GM12872 (cell line): Measurements from ENCODE around the gene DENND1B.

Experiments used
- TF ChIP-seq, protein P1 (sequence below): IDR thresholded peaks from 3 replicates; pipeline ENCODE4 v1.5.1; 2011; ENCODE audit warnings: low read depth, mild to moderate bottlenecking, low read length, moderate library complexity; ENCODE audit not compliant: insufficient read depth

Gene DENND1B

DNA sequence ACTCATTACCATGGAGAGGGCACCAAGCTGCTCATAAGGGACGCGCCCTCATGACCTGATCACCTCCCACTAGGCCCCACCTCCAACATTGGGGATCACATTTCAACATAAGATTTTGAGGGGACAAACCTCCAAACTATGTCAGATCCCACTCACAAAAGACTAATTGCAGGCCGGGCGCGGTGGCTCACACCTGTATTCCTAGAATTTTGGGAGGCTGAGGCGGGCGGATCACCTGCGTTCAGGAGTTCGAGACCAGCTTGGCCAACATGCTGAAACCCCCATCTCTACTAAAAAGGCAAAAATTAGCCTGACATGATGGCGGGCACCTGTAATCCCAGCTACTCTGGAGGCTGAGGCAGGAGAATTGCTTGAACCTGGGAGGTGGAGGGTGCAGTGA, 278.6 kb downstream of the DENND1B start:
- TF ChIP-seq, protein P1, sequence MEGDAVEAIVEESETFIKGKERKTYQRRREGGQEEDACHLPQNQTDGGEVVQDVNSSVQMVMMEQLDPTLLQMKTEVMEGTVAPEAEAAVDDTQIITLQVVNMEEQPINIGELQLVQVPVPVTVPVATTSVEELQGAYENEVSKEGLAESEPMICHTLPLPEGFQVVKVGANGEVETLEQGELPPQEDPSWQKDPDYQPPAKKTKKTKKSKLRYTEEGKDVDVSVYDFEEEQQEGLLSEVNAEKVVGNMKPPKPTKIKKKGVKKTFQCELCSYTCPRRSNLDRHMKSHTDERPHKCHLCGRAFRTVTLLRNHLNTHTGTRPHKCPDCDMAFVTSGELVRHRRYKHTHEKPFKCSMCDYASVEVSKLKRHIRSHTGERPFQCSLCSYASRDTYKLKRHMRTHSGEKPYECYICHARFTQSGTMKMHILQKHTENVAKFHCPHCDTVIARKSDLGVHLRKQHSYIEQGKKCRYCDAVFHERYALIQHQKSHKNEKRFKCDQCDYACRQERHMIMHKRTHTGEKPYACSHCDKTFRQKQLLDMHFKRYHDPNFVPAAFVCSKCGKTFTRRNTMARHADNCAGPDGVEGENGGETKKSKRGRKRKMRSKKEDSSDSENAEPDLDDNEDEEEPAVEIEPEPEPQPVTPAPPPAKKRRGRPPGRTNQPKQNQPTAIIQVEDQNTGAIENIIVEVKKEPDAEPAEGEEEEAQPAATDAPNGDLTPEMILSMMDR: no peak

DNA sequence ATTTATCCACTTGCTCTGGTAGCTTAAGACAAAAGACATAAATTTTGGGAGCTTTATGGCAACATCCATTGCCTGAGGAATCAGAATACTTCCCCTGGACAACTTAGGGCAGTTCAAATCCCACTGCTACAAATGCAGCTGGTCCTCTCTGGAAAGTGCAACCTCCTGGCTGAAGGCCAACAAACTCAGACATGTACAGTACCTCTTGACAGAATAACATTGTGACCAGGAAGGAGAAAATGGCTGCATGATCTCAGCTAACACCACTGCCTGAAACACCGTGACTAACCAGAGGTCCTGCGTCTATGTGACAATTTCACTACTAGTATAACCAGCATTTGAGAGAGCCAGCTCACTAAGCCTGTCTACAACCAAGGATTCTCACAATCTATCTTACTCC, 288.3 kb downstream of the DENND1B start:
- TF ChIP-seq, protein P1: no peak

DNA sequence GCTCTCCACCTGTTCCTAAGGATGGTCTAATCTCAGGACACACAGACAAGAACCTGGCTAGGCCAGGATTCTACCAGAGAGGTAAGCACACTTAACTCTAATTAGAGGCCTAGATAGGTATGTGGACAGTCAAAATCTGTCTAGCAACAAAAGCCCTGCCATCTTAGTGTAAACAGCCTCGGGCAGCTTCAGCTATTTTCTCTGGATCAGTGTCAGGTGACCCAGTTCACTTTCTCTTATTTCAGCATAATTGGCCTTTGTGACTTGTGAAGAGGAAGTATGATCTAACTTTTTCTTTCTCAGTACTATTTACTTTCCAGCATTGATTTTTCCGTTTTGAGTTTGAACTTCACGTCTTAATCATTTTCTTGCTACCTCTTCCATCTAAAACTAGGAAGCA, 289.5 kb downstream of the DENND1B start:
- TF ChIP-seq, protein P1: no peak

DNA sequence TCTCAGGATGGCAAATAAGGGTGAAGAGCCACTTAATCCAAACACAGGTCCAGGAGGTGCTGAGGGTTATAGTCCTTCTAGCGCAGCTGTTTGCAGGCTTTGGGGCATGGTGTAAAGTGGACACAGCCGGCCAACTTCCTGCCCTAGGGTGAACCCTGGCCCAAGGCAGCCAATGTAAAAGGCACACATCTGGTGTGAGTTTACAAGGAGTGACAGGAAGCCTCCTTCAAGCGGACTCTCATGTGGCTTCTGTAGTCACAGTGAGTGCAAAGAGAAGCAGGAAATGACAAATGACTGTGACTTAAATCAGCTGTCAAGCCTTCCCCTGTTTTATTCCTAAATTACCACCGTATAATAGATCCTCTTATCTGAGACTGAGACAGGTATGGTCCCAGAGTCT, 294.2 kb downstream of the DENND1B start:
- TF ChIP-seq, protein P1: no peak

DNA sequence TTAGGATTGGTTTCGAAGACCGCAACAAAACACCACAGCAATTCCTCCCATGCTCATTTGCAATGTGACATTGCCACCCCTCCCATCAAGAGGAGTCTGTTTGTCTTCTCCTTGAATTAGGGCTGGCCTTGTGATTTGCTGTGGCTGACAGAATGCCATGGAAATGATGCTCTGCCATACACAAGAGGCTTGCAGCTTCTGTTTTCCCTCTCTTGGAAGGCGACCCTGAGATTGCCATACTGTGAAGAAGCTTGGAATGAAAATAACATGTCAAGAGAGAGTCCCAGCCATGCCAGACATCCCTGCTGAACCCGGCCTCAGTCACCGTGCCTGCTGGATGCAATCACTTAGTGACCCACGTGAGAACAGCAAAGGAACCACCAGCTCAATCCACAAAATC, 294.8 kb downstream of the DENND1B start:
- TF ChIP-seq, protein P1: no peak

DNA sequence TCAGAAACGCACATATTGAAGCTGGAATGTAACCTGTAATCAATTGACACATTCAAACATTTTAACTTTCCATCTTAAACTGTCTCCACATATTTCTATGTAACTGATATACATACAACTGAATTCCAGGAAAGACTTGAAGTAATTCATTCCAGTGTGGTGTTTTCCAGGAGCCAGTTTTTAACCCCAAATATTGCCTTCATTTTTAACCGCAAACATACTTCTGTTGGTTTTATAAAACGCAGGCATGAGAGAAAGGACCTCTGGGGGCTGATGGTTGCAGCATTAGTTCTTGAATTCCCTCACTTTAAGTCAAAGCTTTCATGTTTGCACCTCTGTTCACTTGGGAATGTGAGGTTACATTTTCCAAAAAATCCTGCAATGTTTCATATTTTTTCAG, 303.1 kb downstream of the DENND1B start:
- TF ChIP-seq, protein P1: no peak

DNA sequence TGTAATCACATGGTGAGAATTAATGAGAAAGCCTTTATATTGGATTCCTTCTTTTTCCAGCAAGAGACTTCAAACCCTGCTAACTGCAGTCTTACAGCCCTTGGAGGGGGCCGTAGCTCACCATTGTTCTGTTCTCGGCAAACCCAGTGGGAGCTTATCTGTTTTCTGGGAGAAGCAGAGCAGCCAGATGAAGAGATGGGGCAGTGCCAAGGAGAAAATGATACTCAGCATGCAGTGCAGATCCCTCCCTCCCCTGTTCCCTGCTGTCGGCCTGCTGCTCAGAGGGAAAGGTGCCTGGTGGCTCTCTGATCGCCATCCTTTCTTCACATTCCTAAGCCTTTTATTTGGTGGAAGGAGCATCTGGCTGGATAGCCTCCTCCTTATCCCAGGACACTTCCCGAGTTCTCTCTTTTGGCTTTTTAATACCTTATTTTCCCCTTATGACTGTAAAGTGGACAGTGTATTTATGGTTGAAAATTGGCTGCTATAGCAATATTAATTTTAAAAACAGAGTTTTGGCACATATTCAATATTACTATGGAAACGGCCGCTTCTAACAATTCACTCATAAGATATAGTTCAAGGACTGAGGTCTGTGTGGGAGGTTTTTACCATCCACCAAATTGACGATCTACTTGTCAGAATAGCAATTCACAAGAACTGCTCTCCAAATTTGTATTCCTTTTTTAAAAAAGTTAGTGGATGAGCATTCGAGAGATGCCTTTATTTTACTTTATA, 303.9 kb downstream of the DENND1B start:
- TF ChIP-seq, protein P1: no peak
